IMR-90 (cell line): ENCODE data around the gene C19orf47. TPM values are rescaled to one million over a fixed set of nuclear protein-coding genes. Genes with fewer than 3 reads are reported as not detected.

Experiments used
- ATAC-seq: fragments of 200-7000 bp; cut with Tn5 transposase; 2 replicates; pipeline ENCODE4 v1.9.1; 2020; ENCODE audit warnings: low read depth, mild to moderate bottlenecking, moderate library complexity
- BruUV-seq: library from RNA; stranded (reverse); fragments of 400-500 nt; replicated peaks from 2 replicates; lab custom pipeline; 2021; lab: Mats Ljungman, UMichigan
- CTCF ChIA-PET: fragments of 300-600 bp; formaldehyde crosslinking; extraction: SDS; loops from one replicate; lab custom pipeline; 2021; ENCODE audit warnings: antibody characterized with exemption; lab: Yijun Ruan, JAX
- POLR2A ChIA-PET: fragments of 300-600 bp; sonication (Branson Sonifier 250); formaldehyde crosslinking; loops from one replicate; lab custom pipeline; 2022; ENCODE audit warnings: antibody characterized with exemption; ENCODE audit not compliant: unreplicated experiment; lab: Charles Lee
- DNase-seq: peaks from one replicate; pipeline ENCODE4 v3.0.0; 2013
- H2AFZ ChIP-seq: replicated peaks from 2 replicates; pipeline ENCODE3; 2013; ENCODE audit warnings: low read length, mild to moderate bottlenecking; ENCODE audit not compliant: poor library complexity
- H2AK5ac ChIP-seq: 2 replicates; pipeline ENCODE4 v1.6.1; 2013; ENCODE audit warnings: low read depth, low read length, inconsistent platforms
- H2AK9ac ChIP-seq: replicated peaks from 2 replicates; pipeline ENCODE3; 2013; ENCODE audit warnings: mild to moderate bottlenecking, low read depth, low read length, moderate library complexity; ENCODE audit not compliant: poor library complexity
- H2BK120ac ChIP-seq: 2 replicates; pipeline ENCODE4 v1.6.1; 2013; ENCODE audit warnings: low read depth, low read length, inconsistent platforms
- H2BK15ac ChIP-seq: 3 replicates; pipeline ENCODE4 v1.6.1; 2013; ENCODE audit warnings: low read depth, low read length, inconsistent platforms
- H2BK20ac ChIP-seq: 2 replicates; pipeline ENCODE4 v1.6.1; 2013; ENCODE audit warnings: low read depth, mild to moderate bottlenecking, inconsistent platforms, low read length, moderate library complexity
- H2BK5ac ChIP-seq: 2 replicates; pipeline ENCODE4 v1.6.1; 2013; ENCODE audit warnings: mild to moderate bottlenecking, low read depth, low read length, inconsistent platforms; ENCODE audit not compliant: poor library complexity, severe bottlenecking
- H3K14ac ChIP-seq: replicated peaks from 2 replicates; pipeline ENCODE4 v1.6.1; 2013; ENCODE audit warnings: low read depth, low read length, inconsistent platforms
- H3K18ac ChIP-seq: 2 replicates; pipeline ENCODE4 v1.6.1; 2013; ENCODE audit warnings: low read depth, low read length, control low read depth
- H3K23ac ChIP-seq: 2 replicates; pipeline ENCODE4 v1.6.1; 2013; ENCODE audit warnings: low read depth, low read length, inconsistent platforms
- H3K27ac ChIP-seq: 2 replicates; pipeline ENCODE4 v1.5.1; 2013; ENCODE audit warnings: mild to moderate bottlenecking, control low read depth, low read length; ENCODE audit not compliant: insufficient read depth
- H3K27me3 ChIP-seq: 2 replicates; pipeline ENCODE4 v1.6.1; 2013; ENCODE audit warnings: low read length; ENCODE audit not compliant: control insufficient read depth, insufficient read depth
- H3K36me3 ChIP-seq: 2 replicates; pipeline ENCODE4 v1.6.1; 2013; ENCODE audit warnings: low read length, mixed read lengths; ENCODE audit not compliant: control insufficient read depth, insufficient read depth
- H3K4ac ChIP-seq: 2 replicates; pipeline ENCODE4 v1.6.1; 2013; ENCODE audit warnings: low read depth, low read length, inconsistent platforms
- H3K4me1 ChIP-seq: 2 replicates; pipeline ENCODE4 v1.6.1; 2013; ENCODE audit warnings: low read length, mixed read lengths; ENCODE audit not compliant: control insufficient read depth, insufficient read depth
- H3K4me2 ChIP-seq: 2 replicates; pipeline ENCODE4 v1.6.1; 2013; ENCODE audit warnings: low read depth, mild to moderate bottlenecking, control low read depth, low read length, moderate library complexity
- H3K4me3 ChIP-seq: 2 replicates; pipeline ENCODE4 v1.5.1; 2013; ENCODE audit warnings: low read depth, mild to moderate bottlenecking, control low read depth, low read length, moderate library complexity; ENCODE audit not compliant: insufficient read depth
- H3K56ac ChIP-seq: 2 replicates; pipeline ENCODE4 v1.6.1; 2013; ENCODE audit warnings: low read length, inconsistent platforms; ENCODE audit not compliant: insufficient read depth; ENCODE audit errors: extremely low read depth
- H3K79me1 ChIP-seq, 2 experiments: 2 replicates each; pipeline ENCODE4 v1.6.1; 2013; ENCODE audit warnings: low read length in 2 of 2, inconsistent platforms in 1 of 2, low read depth in 1 of 2
- H3K9ac ChIP-seq: 2 replicates; pipeline ENCODE4 v1.6.1; 2013; ENCODE audit warnings: low read depth, low read length, control low read depth
- H3K9me1 ChIP-seq: 2 replicates; pipeline ENCODE4 v1.6.1; 2013; ENCODE audit warnings: low read length, inconsistent platforms; ENCODE audit not compliant: insufficient read depth
- H3K9me3 ChIP-seq: 2 replicates; pipeline ENCODE4 v1.6.1; 2013; ENCODE audit warnings: low read length; ENCODE audit not compliant: control insufficient read depth, insufficient read depth
- H4K20me1 ChIP-seq: 2 replicates; pipeline ENCODE4 v1.6.1; 2013; ENCODE audit warnings: low read length, inconsistent platforms; ENCODE audit not compliant: insufficient read depth
- H4K5ac ChIP-seq: 2 replicates; pipeline ENCODE4 v1.6.1; 2013; ENCODE audit warnings: mild to moderate bottlenecking, low read depth, low read length, control low read depth
- H4K8ac ChIP-seq, 2 experiments: 2 replicates each; pipeline ENCODE4 v1.6.1; 2013; ENCODE audit warnings: low read depth in 2 of 2, low read length in 2 of 2, control low read depth in 1 of 2, inconsistent platforms in 1 of 2
- H4K91ac ChIP-seq: 2 replicates; pipeline ENCODE4 v1.6.1; 2013; ENCODE audit warnings: low read depth, low read length, inconsistent platforms; ENCODE audit not compliant: insufficient read depth
- BHLHE40 ChIP-seq: fragments of 150-350 bp; IDR thresholded peaks from 2 replicates; pipeline ENCODE4 v1.6.1; 2016; ENCODE audit warnings: mild to moderate bottlenecking, low read depth, low read length
- CEBPB ChIP-seq: IDR thresholded peaks from 2 replicates; pipeline ENCODE4 v1.6.1; 2012; ENCODE audit warnings: low read depth, low read length, improper control_type of control experiment
- ELK1 ChIP-seq: fragments of 150-350 bp; IDR thresholded peaks from 2 replicates; pipeline ENCODE4 v1.6.1; 2016; ENCODE audit warnings: low read depth, mild to moderate bottlenecking, low read length, moderate library complexity, borderline replicate concordance
- FOS ChIP-seq: fragments of 150-350 bp; IDR thresholded peaks from 2 replicates; pipeline ENCODE4 v1.6.1; 2016; ENCODE audit warnings: low read depth, low read length
- MAFK ChIP-seq: IDR thresholded peaks from 2 replicates; pipeline ENCODE4 v1.6.1; 2012; ENCODE audit warnings: low read depth, low read length, improper control_type of control experiment
- MAZ ChIP-seq: IDR thresholded peaks from 2 replicates; pipeline ENCODE4 v1.6.1; 2012; ENCODE audit warnings: low read depth, mild to moderate bottlenecking, low read length, improper control_type of control experiment, moderate library complexity, borderline replicate concordance
- MXI1 ChIP-seq: IDR thresholded peaks from 2 replicates; pipeline ENCODE4 v1.6.1; 2012; ENCODE audit warnings: low read depth, mild to moderate bottlenecking, low read length, moderate library complexity, borderline replicate concordance
- NFE2L2 ChIP-seq: fragments of 150-350 bp; IDR thresholded peaks from 2 replicates; pipeline ENCODE4 v1.6.1; 2016; ENCODE audit warnings: low read depth, mild to moderate bottlenecking, low read length
- POLR2A ChIP-seq: IDR thresholded peaks from 2 replicates; pipeline ENCODE4 v1.6.1; 2012; ENCODE audit warnings: mild to moderate bottlenecking, low read depth, low read length
- RAD21 ChIP-seq: IDR thresholded peaks from 2 replicates; pipeline ENCODE4 v1.6.1; 2012; ENCODE audit warnings: low read length, improper control_type of control experiment
- RFX5 ChIP-seq: IDR thresholded peaks from 2 replicates; pipeline ENCODE4 v1.8.0; 2012; ENCODE audit warnings: low read depth, mild to moderate bottlenecking, low read length, moderate library complexity
- SMC3 ChIP-seq: fragments of 150-350 bp; IDR thresholded peaks from 2 replicates; pipeline ENCODE4 v1.6.1; 2016; ENCODE audit warnings: low read depth, mild to moderate bottlenecking, antibody characterized with exemption, low read length, moderate library complexity
- USF2 ChIP-seq: fragments of 150-350 bp; IDR thresholded peaks from 2 replicates; pipeline ENCODE4 v1.6.1; 2017; ENCODE audit warnings: mild to moderate bottlenecking, antibody characterized with exemption, low read length, low read depth
- WGBS, 2 experiments: methylation state at CpG; one replicate each; pipeline versions ENCODE4 v1.1.5 to v1.1.7; 2013; ENCODE audit warnings: missing lambda C conversion rate in 2 of 2; ENCODE audit not compliant: insufficient read length in 1 of 2; ENCODE audit errors: extremely low coverage in 2 of 2; 5-methylcytosine and 5-hydroxymethylcytosine counted together
- dilution Hi-C: fragments of 300-500 bp; cut with HindIII; formaldehyde crosslinking; loops from one replicate; pipeline ENCODE4 v1.14.3; 2018; ENCODE audit warnings: low sequenced_read_pairs; ENCODE audit not compliant: unreplicated experiment
- in situ Hi-C: fragments of 300-500 bp; cut with MboI; formaldehyde crosslinking; loops from 3 replicates; pipeline ENCODE4 v1.14.3; 2019; ENCODE audit warnings: low sequenced_read_pairs, inconsistent platforms, mixed read lengths
- intact Hi-C: fragments of 100-400 bp; cut with micrococcal nuclease; formaldehyde crosslinking; loops from 2 replicates; pipeline ENCODE4 v1.10.0; 2022
- polyA plus RNA-seq, 3 experiments: library from polyadenylated mRNA; depleted of rRNA; stranded (reverse); fragments of >200 nt; gene quantifications; 2 replicates each; pipeline ENCODE4 v1.2.3, GENCODE V29; 2012; ENCODE audit warnings: low replicate concordance in 1 of 3
- total RNA-seq: library from RNA; depleted of rRNA; stranded (reverse); fragments of >200 nt; gene quantifications from 2 replicates; pipeline ENCODE4 v1.2.3, GENCODE V29; 2012

C19orf47 gene
- total and polyA plus RNA-seq, 2 of the 4 experiments (the other 2 are of a cell fraction): 3.6 to 16.3 TPM

- no peak for DNase-seq
Measured at GRCh38 chr19:40322951-40323615, 25.1 kb downstream of the C19orf47 start.

More at GRCh38 chr19:40322951-40323615, 25.1 kb downstream of the C19orf47 start:
- Histone ChIP-seq H3K27me3 (no peaks in the 10 kb centered on the region), H2AFZ (no peak overlapping the region), H4K8ac (no peak overlapping the region), H2BK15ac (no peak overlapping the region), H2AK5ac (no peak overlapping the region), H3K18ac (no peak overlapping the region), H3K36me3 (peaks cover 63% of the 10 kb centered on the region), H3K4me2 (no peak overlapping the region), H3K56ac (no peak overlapping the region), H3K27ac (no peak overlapping the region), H2BK120ac (no peak overlapping the region), H2BK20ac (no peak overlapping the region), H3K9me3 (no peaks in the 10 kb centered on the region), H3K14ac (no peak overlapping the region), H3K4me3 (no peak overlapping the region), H4K91ac (no peak overlapping the region), H4K5ac (no peak overlapping the region), H3K9ac (no peak overlapping the region), H3K79me1 (peaks cover 0 to 5% of the 10 kb centered on the region in 2 experiments; a peak in 1 of 4 replicates), H2BK5ac (no peak overlapping the region), H3K23ac (no peak overlapping the region), H4K20me1 (peaks cover 6% of the 10 kb centered on the region; the same call in 1 of the 2 replicates), H3K4me1 (no peaks in the 10 kb centered on the region), H2AK9ac (no peak overlapping the region), H3K4ac (no peak overlapping the region), H3K9me1 (no peaks in the 10 kb centered on the region)
- ATAC-seq: no peak
- no TSS peak for BruUV-seq
- in situ Hi-C loops: loop anchor here (25.0 kb wide), 1 partner anchor 189 kb away; no protein-coding TSS in a partner anchor
- intact Hi-C loops: no loop called here
- WGBS, 2 experiments: 90% methylated on average over 2 of the region's 15 CpGs; no CpG with 5 or more reads in 1 of the 2 experiments
- dilution Hi-C loops: no loop called here
- TF ChIP-seq RFX5: no peak
- TF ChIP-seq BHLHE40: no peak
- TF ChIP-seq MAZ: no peak
- no peak for TF ChIP-seq CEBPB
- TF ChIP-seq MAFK: no peak
- TF ChIP-seq USF2: no peak
- TF ChIP-seq RAD21: no peak
- TF ChIP-seq FOS: no peak
- no peak for TF ChIP-seq ELK1
- no peak for TF ChIP-seq POLR2A
- no peak for TF ChIP-seq NFE2L2
- TF ChIP-seq SMC3: no peak
- no peak for TF ChIP-seq MXI1
- ChIA-PET CTCF (no interaction called here), POLR2A (no interaction called here)
